Central memory CD8-positive, alpha-beta T cell (primary cell): ENCODE results near the gene HAND2.

ENCODE experiments used
- ATAC-seq: fragments of 150-1000 bp; cut with Tn5 transposase; replicated peaks from 2 replicates; pipeline ENCODE4 v1.10.0; 2022; ENCODE audit warnings: mild to moderate bottlenecking, moderate FRiP score, moderate number of reproducible peaks; ENCODE audit not compliant: poor library complexity, severe bottlenecking; ENCODE audit errors: extremely low read depth
- DNase-seq, 2 donors: peaks; one replicate each; pipeline ENCODE4 v3.0.0; 2021; ENCODE audit warnings: low spot score in 2 of 2
- H3K27ac Mint-ChIP-seq: one replicate; pipeline ENCODE4 v1.8.0; 2022; ENCODE audit warnings: low read depth, mild to moderate bottlenecking, moderate library complexity, mixed read lengths
- H3K27me3 Mint-ChIP-seq: one replicate; pipeline ENCODE4 v1.8.0; 2022; ENCODE audit warnings: mixed read lengths
- H3K36me3 Mint-ChIP-seq: one replicate; pipeline ENCODE4 v1.8.0; 2022; ENCODE audit warnings: mild to moderate bottlenecking, moderate library complexity, mixed read lengths; ENCODE audit not compliant: insufficient read depth
- H3K4me1 Mint-ChIP-seq: one replicate; pipeline ENCODE4 v1.8.0; 2022; ENCODE audit warnings: mixed read lengths
- H3K4me3 Mint-ChIP-seq: one replicate; pipeline ENCODE4 v1.8.0; 2022; ENCODE audit warnings: mild to moderate bottlenecking, moderate library complexity, mixed read lengths
- H3K9me3 Mint-ChIP-seq: one replicate; pipeline ENCODE4 v1.8.0; 2022; ENCODE audit warnings: mixed read lengths

The HAND2 gene

GRCh38 chr4:173511787-173512361 lies 18.2 kb downstream of the HAND2 start:
- H3K27me3 Mint-ChIP-seq = peaks cover 65% of the 10 kb centered on the region
- no peak for DNase-seq
- H3K27ac Mint-ChIP-seq = no peak overlapping the region
- H3K36me3 Mint-ChIP-seq = peaks cover 2% of the 10 kb centered on the region
- no peak for ATAC-seq
- H3K9me3 Mint-ChIP-seq = no peaks in the 10 kb centered on the region
- H3K4me1 Mint-ChIP-seq = peaks cover 22% of the 10 kb centered on the region
- H3K4me3 Mint-ChIP-seq = no peak overlapping the region

GRCh38 chr4:173509036-173510001 lies 20.7 kb downstream of the HAND2 start:
- no peaks in the 10 kb centered on the region for H3K9me3 Mint-ChIP-seq
- H3K36me3 Mint-ChIP-seq = no peaks in the 10 kb centered on the region
- peak overlapping the region; percentile 71 for H3K4me3 Mint-ChIP-seq
- H3K27me3 Mint-ChIP-seq = peaks cover 66% of the 10 kb centered on the region
- no peak overlapping the region for H3K27ac Mint-ChIP-seq
- no peak for DNase-seq
- no peak for ATAC-seq
- H3K4me1 Mint-ChIP-seq = peaks cover 14% of the 10 kb centered on the region

GRCh38 chr4:173508386-173509035 lies 21.5 kb downstream of the HAND2 start:
- Mint-ChIP-seq H3K27me3 (peaks cover 67% of the 10 kb centered on the region), H3K27ac (no peak overlapping the region)

GRCh38 chr4:173507471-173508385 lies 22.3 kb downstream of the HAND2 start:
- ATAC-seq = no peak
- Mint-ChIP-seq H3K27me3 (peaks cover 67% of the 10 kb centered on the region), H3K36me3 (no peaks in the 10 kb centered on the region), H3K4me3 (peak overlapping the region; percentile 71), H3K9me3 (no peaks in the 10 kb centered on the region), H3K4me1 (peaks cover 14% of the 10 kb centered on the region), H3K27ac (peak overlapping the region; percentile 41)
- DNase-seq = no peak

More at GRCh38 chr4:173508386-173509035, 21.5 kb downstream of the HAND2 start:
- no peaks in the 10 kb centered on the region for H3K9me3 Mint-ChIP-seq
- DNase-seq (no peak), ATAC-seq (no peak)
- no peaks in the 10 kb centered on the region for H3K36me3 Mint-ChIP-seq
- peak overlapping the region; percentile 71 for H3K4me3 Mint-ChIP-seq
- peaks cover 14% of the 10 kb centered on the region for H3K4me1 Mint-ChIP-seq

GRCh38 chr4:173506597-173507211 lies 23.3 kb downstream of the HAND2 start:
- Mint-ChIP-seq H3K27ac (no peak overlapping the region), H3K4me3 (no peak overlapping the region), H3K9me3 (no peaks in the 10 kb centered on the region), H3K27me3 (peaks cover 67% of the 10 kb centered on the region), H3K4me1 (peaks cover 14% of the 10 kb centered on the region), H3K36me3 (no peaks in the 10 kb centered on the region)
- DNase-seq (no peak), ATAC-seq (no peak)

- no peaks in the 10 kb centered on the region for H3K36me3 Mint-ChIP-seq
- no peak overlapping the region for H3K4me3 Mint-ChIP-seq
- DNase-seq (no peak), ATAC-seq (peak; percentile 29)
- no peak overlapping the region for H3K27ac Mint-ChIP-seq
- H3K27me3 Mint-ChIP-seq = peaks cover 72% of the 10 kb centered on the region
- no peaks in the 10 kb centered on the region for H3K9me3 Mint-ChIP-seq
- H3K4me1 Mint-ChIP-seq = peaks cover 14% of the 10 kb centered on the region
These were observed 24.0 kb downstream of the HAND2 start for GRCh38 chr4:173505924-173506518.

GRCh38 chr4:173504181-173504503 lies 25.9 kb downstream of the HAND2 start:
- H3K9me3 Mint-ChIP-seq = no peaks in the 10 kb centered on the region
- no peak overlapping the region for H3K4me3 Mint-ChIP-seq
- ATAC-seq (no peak), DNase-seq (no peak)
- H3K36me3 Mint-ChIP-seq = no peaks in the 10 kb centered on the region
- no peak overlapping the region for H3K27ac Mint-ChIP-seq
- peaks cover 8% of the 10 kb centered on the region for H3K4me1 Mint-ChIP-seq
- H3K27me3 Mint-ChIP-seq = peaks cover 75% of the 10 kb centered on the region

GRCh38 chr4:173503330-173504180 lies 26.5 kb downstream of the HAND2 start:
- Mint-ChIP-seq H3K27me3 (peaks cover 75% of the 10 kb centered on the region), H3K4me3 (no peak overlapping the region), H3K9me3 (no peaks in the 10 kb centered on the region), H3K36me3 (no peaks in the 10 kb centered on the region), H3K27ac (no peak overlapping the region), H3K4me1 (peaks cover 3% of the 10 kb centered on the region)
- no peak for ATAC-seq
- no peak for DNase-seq

GRCh38 chr4:173502282-173502681 lies 27.7 kb downstream of the HAND2 start:
- no peaks in the 10 kb centered on the region for H3K9me3 Mint-ChIP-seq
- DNase-seq (no peak), ATAC-seq (no peak)
- H3K4me1 Mint-ChIP-seq = no peaks in the 10 kb centered on the region
- H3K36me3 Mint-ChIP-seq = no peaks in the 10 kb centered on the region
- no peak overlapping the region for H3K4me3 Mint-ChIP-seq
- H3K27ac Mint-ChIP-seq = no peak overlapping the region
- H3K27me3 Mint-ChIP-seq = peaks cover 71% of the 10 kb centered on the region

- H3K27ac Mint-ChIP-seq = no peak overlapping the region
- peaks cover 71% of the 10 kb centered on the region for H3K27me3 Mint-ChIP-seq
- no peaks in the 10 kb centered on the region for H3K36me3 Mint-ChIP-seq
- no peak for ATAC-seq
- H3K9me3 Mint-ChIP-seq = no peaks in the 10 kb centered on the region
- peak overlapping the region; percentile 49 for H3K4me3 Mint-ChIP-seq
- DNase-seq = no peak
- no peaks in the 10 kb centered on the region for H3K4me1 Mint-ChIP-seq
These were observed 28.4 kb downstream of the HAND2 start for GRCh38 chr4:173501592-173502150.
